GM19351 (cell line): ENCODE measurements around the gene KIF5A.
A peak's percentile ranks its signal among the peaks of the same experiment; 100 is the strongest.

Experiments
- ATAC-seq: cut with Tn5 transposase; IDR thresholded peaks from one replicate; pipeline ENCODE4 v1.9.1; 2021; ENCODE audit warnings: mild to moderate bottlenecking, moderate library complexity; ENCODE audit not compliant: unreplicated experiment

The KIF5A gene

DNA sequence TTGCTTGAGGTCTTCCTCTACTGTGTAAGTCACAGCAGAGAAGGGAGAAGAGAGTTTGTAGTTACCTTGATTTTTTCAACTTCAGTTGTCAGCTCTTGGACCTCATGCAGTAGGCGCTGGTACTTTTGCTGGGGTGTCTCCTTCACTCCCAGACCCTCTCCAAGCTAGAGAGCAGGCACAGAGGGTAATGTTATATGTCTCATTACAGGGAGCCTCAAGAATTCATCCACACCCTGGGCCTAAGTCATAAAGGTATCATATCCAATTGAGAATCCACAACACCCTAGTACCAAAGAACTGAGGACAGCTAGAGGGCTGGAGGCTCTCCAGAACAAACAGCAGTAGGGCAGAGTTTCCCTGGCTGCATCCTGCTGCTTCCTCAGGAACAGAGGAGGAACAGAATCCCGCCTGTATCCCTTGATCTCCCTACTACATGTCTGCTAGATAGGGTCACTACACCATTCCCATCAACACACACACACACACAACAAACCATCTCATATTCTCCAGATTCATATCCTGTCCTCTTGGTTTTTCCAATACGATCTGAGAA, 14.8 kb upstream of the KIF5A start:
- no peak for ATAC-seq

DNA sequence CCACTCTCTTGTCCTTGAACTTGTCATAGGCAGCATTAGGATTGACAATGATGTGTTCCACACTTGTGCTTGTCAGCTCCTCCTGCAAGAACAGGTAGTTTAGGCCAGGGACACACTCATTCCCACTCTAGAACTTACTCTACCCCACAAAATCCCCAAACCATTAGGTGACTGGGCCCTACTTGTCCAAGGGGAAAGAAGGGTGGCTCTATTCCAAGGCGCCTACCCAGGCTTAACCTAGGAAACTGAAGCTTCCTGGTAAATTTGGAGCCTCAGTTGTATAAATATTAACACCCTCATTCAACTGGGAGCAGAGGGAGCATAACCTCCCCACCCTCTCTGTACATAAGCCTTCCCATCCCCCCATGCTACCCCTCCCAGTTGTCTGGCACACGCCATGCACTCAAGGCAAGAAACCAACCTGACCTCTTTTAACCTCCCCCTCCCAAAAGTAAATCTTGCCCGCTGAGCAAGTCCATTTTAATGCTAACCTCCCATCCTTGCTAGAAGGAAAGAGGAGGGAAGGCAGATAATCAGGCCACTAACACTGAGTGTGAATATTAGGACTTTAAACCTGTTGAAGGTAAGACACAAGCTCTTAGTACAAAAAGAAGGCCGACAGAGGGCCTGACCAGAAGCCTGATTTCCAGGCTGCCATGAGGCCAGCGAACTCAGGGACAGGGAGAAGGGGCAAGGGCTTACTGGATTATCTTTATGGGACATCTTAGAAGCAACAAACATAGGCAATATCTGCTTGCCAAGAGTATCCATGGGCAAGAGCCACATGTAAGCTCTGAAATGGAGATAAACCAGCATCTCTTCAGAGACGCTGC, 13.9 kb upstream of the KIF5A start:
- no peak for ATAC-seq

GRCh38 chr12:57536597-57536942, 13.3 kb upstream of the KIF5A start:
- ATAC-seq, result no peak

GRCh38 chr12:57539134-57539768, 10.6 kb upstream of the KIF5A start:
- ATAC-seq, result no peak

DNA sequence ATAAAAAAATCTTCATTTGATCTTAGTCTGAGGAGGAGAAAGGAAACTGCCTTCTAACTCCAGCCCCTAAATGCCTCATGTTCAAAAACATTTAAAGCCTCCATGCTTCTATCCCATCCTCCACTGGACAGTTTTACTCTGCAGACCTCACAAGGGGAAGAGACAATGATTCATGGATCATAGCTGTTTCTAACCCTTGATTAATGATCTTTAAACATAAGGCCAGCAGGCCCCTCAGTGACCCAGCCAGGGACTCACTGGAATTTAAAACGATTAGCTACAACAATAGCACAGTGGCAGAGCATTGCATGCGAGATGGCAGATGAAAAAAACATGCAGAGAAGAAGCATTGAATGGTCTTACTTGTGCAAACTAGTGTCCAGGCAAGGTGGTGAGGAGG, 8.8 kb upstream of the KIF5A start:
- ATAC-seq, result no peak

- no peak for ATAC-seq
These were observed 8.1 kb upstream of the KIF5A start for GRCh38 chr12:57541717-57542116.

GRCh38 chr12:57543581-57543980, 6.3 kb upstream of the KIF5A start:
- no peak for ATAC-seq

DNA sequence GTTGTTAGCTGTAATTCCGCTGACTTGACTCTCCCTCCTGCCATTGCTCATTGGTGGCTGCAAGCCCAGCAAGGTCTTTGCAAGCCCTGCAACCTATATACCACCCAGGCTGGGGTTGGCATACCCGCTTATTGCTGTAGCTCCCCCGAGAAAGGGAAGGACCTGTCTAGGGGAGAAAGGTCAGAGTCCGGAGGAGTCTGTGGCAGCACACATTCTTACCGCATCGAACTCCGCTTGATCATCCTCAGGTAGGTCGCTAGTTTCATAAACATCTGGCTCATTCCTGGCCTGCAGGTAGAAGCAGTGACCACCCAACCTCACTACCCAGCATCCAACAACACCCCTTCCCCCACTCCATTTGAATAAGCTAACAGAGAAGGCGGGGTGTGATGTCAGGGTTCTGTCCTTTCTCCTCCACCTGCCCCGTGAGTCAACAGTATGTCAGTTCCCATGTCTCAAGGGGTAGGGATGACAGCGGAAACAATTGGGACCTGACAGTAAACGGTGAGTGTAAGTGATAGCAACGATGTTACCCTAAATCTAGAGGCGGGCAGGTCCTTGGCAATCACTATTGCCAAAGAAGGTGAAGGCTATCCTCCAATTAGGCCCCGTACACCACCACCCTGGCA, 3.9 kb upstream of the KIF5A start:
- ATAC-seq, result no peak

- peak; percentile 96 for ATAC-seq
These were observed 3.2 kb upstream of the KIF5A start, which contains the start of gene DCTN2 for GRCh38 chr12:57546438-57547287. Gene DCTN2 (minus strand): TSS chr12:57547192. CDS start chr12:57547063, 129 bp downstream.

- no peak for ATAC-seq
These were observed 2.4 kb upstream of the KIF5A start for GRCh38 chr12:57547288-57548012.

GRCh38 chr12:57548013-57548315, 1.9 kb upstream of the KIF5A start:
- no peak for ATAC-seq

DNA sequence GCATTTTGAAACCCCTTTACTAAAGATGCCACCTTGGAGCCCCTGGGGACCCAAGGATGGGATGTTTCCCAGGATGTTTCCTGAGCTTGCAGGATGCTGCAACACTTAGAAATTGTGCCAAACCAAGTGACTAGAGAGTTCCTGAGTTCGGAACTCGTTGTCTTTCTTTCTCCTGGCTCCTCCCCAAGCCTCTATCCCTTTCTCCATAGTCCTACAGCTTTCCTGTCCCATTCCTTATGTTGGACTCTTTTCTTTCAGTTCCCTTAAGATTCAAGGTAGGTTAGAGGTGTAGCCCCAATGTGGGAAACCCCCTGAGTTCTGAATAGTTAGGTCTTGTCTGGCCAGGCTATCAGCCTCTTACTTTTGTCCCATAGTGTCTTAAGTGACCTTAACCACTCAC, 1.4 kb upstream of the KIF5A start:
- no peak for ATAC-seq

DNA sequence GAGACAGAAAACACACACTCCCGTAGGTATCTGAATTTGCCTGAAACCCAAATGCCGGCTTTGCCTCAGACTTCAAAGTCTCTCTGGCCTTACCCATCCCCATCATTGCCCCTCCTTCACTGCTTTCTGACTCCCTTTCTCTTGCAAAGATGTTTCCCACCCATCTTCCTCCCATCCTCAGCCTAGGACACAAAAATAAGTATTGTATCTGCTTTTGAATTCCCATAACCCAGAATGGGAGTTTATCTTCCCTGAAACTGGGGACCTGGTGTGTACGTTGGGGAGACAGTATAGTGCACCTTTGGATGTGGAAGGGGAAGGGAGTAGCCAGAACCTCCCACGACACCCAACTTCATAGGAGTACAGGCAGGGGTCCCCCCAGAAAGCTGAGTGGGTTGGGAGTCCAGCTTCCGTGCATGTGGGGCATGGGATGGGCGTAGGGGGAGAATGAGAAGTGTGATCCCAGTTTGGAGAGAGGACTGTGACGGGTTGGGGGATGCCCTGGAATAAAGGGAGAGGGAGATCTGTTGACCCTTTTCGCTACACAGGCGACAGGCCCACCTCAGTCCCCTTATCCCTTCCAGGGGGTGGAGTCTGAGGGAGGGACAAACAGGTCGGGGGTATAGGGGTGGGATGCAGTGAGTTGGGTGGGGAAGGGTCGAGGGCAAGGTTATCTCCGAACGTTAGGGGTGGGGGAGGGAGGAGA, 488 bp upstream of the KIF5A start:
- ATAC-seq, result no peak

GRCh38 chr12:57550641-57551549, 1.1 kb downstream of the KIF5A start:
- ATAC-seq, result no peak

DNA sequence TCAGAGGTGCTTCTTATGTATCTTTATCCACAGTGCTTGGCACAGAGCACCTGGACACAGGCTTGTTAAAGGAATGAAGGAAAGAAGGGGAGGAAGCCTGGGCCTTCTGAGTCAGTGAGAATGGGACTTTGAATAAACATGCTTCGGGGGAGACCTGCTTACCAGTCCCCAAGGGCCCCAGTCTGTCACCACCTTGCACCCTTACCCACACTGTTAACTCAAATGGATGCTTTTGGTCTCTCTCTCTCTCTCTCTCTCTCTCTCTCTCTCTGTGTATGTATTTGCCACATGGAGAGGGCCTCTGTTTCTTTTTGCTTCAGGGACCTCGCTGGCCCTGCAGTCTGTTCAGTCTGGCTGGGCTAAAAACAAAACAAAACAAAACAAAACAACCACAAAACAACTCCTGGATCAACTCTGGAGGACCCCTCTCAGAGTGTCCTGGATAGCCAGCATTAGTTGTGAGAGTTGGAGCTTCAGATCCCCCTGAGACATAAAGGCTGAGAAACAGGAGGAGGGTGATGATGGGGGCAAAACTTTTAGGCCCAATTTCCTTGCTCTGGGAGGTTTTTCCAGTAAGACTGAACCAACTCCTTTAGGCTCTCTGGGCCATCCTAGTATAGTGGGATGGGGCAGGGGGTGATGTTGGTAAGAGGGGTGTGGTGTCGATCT, 1.9 kb downstream of the KIF5A start:
- ATAC-seq, result no peak

GRCh38 chr12:57552306-57552651, 2.4 kb downstream of the KIF5A start:
- ATAC-seq, result no peak

DNA sequence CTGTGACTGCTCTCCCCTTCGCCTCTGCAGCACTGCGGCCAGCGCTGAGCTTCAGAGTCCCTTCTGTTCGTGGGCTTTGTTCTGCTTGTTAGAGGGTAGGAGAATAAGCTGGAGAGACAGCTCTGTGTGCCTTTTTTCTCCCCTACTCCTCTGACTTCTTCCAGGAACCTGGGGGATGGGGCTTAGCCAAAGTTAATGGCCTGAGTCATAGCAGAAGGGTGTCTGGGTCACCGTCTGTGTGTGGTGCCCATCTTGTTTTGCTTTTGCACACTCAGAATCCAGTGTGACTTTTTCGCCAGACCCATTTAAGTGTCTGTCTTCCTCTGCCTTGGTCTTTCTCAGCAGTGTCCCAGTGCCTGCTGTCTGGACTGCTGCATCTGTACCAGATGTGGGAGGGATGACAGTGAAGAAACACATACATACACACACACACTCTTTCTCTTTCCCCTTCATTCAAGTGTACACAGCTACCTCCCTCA, 3.0 kb downstream of the KIF5A start:
- ATAC-seq, result no peak
